Brain pericyte (primary cell): ENCODE measurements around the gene RNPS1.
"Not testable (repeated sequence)": the region's sequence is repeated elsewhere in the genome, so short reads cannot be mapped to it uniquely, and the experiment has no call there.

ENCODE experiments used
- DNase-seq: peaks from one replicate; pipeline ENCODE4 v3.0.0-alpha.2; 2012; ENCODE audit warnings: low read depth, low spot score

RNPS1 gene

DNA sequence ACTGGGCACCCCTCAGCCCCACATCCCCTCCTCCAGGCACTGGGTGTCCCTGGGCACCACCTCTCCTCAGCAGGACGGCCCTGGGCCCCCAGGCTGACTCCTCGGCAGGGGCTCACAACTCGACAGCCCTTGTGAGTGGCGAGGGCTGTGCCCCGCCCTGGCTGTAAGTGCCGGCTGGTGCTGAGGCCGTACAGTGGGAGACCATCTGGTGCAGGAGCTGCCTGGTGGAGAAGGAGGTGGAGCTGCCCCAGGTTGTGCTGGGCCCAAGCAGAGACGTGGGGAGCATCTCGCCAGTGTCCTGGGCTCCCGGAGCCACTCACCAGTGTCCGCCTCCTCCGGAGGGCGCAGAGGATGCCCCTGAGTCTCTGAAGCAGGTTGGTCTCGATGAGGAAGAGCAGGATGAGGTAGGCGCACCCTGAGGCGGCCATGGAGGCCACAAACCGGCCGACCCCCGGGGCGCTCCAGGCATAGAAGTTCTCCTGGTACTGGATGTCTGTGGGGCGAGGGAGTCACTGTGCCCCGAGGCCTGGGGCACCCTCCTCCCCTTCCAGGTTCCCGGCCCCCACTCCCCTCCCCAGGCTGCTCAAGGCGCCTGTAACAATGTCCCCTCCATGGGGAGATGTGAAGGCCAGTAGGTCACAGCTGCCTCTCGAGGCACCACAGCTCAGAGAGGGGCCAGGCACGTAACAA is 15.1 kb upstream of the RNPS1 start:
- DNase-seq: no peak

DNA sequence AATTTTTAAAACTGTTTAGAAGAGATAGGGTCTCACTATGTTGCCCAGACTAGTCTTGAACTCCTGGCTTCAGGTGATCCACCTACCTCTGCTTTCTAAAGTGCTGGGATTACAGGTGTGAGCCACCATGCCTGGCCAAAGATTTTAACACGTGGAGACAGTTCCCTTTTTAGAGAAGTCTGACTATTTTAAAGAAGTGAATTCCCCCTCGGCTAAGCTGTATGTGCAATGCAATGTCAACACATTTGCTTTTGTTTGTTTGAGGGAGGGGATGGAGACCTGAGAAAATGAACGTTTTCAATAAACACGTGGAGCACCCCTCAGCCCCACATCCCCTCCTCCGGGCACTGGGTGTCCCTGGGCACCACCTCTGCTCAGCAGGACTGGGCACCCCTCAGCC is 14.3 kb upstream of the RNPS1 start:
- DNase-seq: no peak

DNA sequence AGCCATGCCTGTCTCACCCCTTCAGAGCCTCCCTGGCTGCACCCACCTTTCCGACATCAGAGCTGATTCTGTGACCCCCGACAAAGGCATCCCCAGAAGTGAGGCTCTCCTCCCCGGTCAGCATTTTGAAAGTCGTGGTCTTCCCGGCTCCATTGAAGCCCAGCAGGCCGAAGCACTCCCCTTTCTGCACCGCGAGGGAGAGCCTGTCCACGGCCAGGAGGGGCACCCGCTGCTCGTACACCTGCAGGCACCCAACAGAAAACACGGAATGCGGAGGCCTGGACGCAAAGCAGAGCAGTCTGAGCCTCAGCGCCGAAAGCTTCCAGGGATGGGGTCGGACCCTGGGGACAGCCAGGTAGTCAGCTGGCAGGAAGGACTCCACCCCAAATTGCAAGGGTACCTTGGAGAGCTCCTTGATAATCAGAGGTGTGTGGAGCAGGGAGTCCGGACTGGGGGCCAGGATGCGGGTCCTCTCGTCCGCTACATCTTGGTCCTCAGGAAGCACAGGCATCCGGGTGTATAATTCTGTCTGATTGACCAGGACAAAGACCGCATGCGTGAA is 13.1 kb upstream of the RNPS1 start:
- no peak for DNase-seq

DNA sequence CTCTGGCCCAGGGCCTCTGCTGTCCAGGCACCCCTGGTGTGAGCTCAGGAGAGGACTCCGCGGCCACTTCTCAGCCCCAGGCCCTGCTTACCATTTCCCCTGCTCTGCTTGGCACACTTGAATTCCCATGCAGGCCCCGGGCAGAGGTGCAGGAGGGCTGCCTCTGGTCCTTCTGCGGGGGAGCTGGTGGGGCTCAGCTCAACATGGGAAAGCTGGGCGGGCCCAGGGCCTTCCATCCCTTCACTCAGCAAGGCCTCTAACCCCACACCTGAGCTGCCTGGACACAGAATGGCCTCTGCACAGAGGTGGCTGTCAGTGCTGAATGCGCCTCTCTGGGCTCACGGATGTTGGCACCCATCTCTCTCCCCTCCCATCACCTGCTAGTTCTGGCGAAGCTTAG is 12.5 kb upstream of the RNPS1 start:
- no peak for DNase-seq

DNA sequence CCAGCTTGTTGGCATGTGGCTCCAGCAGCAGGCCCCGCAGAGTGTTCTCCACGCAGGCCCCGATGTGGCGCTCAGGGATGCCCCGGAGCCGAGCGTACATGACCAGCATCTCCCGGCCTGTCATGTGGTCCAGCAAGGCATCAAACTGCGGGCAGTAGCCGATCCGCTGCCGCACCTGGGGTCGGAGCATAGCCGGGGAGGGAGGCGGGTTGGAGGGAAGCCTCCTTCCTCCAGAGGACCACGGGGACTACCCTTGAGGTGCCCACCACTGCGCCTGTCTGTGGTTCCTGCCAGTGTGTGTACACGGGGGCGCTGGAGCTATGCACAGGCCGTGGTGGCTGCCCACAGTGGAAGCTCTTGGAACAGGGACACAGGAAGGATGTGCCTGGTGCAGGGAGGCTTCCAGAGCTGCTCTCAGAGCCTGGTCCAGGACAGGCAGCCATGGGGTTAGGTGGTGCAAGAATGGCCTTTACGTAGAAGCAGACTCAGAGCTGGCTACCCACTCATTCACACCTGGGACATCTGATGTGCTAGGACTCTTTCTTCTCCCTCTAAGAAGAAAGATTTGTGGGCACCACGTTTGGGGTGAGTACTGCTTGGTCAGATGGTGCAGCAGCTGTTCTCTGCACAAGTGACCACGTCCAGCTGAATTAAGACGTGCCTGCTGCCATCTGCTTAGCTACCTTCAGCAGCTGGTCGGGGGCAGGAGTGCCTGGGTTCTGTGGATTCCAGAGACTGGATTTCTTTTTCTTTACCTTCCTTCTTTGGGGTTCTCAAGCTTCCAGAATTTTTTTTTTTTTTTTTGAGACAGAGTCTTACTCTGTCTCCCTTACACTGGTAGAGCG is 11.3 kb upstream of the RNPS1 start:
- no peak for DNase-seq

DNA sequence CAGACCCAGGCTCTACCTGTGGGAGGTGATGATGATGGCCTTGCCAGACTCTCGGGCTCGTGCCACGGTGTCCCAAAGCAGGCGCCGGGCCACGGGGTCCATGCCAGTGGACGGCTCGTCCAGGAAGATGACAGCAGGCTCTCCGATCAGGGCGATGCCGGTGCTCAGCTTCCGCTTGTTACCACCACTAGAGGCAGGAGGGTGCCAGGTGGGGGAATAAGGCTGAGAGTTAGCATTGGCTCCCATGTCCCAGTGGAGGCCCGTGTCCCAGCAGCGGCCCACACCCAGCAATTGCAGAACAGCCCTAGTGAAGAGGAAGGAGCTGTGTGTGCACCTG is 10.3 kb upstream of the RNPS1 start:
- no peak for DNase-seq

DNA sequence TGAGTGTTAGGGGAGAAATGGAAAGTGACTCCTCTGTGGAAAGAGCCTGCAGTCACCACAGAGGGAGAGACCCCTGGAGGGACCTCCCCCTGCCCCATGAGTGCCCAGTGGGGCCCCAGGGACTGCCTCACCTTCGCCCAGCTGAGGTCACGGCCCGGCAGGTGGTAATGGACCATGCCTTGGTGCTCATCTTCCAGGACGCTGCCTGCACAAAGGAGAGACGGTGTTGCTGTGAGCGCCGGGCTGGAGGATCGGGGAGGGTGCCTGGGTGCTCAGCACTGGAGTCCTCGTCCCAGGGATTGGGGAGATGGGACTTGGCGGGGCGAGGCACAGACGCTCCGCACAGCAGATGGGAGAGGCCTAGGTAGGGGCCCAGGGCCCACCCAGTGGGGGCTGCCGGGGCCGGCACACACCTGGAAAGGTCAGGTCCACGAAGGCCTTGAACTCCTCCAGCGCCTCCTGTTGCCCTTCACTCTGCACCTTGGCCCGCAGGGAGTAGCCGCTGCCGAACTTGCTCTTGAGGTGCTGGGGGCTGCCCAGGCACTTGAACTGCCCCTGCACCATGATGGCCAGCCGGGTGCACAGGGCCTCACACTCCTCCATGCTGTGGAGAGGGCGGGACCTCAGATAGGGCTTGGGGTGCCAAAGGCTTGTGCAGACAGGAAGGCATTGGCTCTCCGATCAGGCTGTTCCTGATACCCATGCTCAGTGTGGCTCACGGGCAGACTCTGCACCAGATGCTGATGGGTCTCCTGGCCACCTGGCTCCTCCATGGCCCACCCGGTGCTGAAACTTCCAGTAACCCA is 9.7 kb upstream of the RNPS1 start:
- DNase-seq: no peak

DNA sequence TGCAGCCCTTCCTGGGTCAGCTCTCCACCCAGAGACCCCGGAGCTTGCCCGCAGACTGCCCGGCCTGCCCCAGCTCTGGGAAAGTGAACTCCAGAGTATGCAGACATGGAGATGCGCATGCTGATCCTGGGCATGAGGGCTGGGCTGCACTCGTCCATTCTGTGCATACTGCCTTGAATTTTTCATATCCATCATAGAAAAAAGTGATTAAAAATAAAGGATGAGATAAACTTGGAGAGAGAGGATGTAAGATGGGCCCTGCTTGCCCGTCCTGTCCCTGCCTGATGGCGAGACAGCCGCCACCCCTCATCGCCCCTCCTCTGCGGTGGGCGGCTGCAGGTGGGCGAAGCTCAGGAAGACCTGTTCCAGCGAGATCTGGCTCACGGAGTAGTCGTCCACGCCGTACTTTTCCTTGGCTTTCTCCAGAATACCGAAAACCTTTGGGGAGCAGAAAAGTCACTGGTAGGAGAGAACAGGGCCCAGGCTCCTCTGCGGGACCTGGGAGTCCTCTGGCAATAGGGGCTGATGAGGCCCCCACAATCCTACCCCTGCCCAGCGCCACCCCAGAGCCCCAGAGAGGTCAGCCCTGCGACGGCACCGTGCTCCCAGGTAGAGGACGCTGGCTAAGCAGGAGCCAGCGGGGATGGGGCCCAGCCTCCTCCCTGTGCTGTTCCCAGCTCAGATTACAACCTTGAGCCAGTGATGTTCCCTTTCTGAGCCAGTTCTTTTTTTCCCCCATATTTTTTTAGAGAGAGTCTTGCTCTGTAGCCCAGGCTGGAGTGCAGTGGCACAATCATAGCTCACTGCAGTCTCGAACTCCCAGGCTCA is 8.7 kb upstream of the RNPS1 start:
- no peak for DNase-seq

DNA sequence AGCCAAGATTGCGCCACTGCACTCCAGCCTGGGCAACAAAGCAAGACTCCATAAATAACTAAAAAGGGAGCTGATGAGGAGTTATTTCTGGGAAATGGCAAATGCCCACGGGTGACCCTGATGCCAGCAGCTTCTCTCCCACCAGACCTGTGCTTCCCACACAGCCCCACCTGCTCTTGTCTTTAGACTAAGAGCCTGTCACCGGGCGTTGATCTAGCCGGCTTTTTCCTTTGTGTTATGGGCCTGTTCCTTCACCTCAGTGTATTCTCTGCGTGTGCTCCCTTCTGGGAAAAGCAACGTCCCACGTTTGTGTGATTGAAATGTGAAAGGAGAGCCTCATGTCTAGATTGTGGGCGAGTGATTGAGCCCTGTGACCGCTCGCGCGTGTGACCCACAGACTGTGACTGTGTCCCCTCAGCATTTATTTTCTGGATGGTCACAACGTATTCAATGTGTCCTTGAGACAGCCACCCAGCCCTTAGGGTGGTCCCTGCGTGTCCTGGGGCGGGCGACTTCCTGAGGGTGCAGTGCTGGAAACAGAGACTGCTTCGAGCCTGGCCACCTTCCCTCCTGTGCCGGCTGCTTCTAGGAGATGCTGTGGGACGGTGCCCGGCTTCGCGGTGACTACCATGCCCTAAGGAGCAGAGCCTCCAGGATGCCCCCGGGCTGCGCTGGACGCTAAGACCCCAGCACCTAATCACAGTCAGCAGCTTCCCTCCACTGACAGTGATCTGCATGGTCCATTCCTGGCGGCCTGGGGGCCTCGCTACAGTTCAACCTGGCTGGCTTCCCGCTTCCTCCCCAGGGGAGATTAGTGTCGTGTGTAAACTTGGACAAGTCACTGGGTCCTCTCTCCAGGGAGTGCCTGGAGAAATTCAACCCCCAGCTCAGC is 7.8 kb upstream of the RNPS1 start:
- DNase-seq: no peak

DNA sequence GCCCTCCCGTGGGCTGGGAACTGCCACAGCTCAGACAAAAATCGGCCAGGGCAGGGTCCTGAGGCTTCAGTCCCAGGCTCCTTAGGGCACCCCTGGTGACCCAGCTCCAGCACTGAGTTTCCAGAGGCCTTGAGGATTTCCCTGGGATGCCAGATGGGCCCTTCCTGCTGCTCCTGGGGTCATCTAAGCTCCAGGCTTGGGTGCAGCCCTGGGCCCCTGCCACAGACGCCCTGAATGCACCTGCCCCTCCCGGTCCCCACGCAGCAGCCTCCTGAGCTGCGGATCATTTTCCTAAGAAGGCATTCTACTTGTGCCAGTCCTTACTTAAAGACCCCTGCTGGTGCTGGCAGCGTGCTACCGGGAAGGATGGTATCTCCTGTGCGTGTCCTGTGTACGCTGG is 6.0 kb upstream of the RNPS1 start:
- no peak for DNase-seq

DNA sequence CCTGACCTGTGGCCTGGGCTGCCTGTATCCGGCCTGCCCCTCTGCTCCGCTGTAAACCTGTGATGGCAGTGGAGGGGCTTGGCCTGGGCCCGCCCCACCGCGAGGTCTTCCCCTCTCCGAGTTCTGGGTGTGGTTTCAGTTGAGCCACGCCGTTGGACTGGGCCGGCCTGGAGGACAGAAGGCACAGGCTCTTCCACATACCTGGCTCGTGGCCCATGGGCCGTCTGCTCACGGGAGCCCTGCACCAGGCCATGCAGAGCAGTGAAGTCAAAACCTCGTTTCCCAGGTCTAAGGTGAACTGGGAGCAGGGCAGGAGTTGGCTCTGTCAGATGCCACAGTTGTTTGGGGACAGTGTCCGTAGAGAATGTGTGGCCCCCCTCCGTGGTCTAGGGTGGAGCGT is 5.6 kb upstream of the RNPS1 start:
- DNase-seq: no peak

DNA sequence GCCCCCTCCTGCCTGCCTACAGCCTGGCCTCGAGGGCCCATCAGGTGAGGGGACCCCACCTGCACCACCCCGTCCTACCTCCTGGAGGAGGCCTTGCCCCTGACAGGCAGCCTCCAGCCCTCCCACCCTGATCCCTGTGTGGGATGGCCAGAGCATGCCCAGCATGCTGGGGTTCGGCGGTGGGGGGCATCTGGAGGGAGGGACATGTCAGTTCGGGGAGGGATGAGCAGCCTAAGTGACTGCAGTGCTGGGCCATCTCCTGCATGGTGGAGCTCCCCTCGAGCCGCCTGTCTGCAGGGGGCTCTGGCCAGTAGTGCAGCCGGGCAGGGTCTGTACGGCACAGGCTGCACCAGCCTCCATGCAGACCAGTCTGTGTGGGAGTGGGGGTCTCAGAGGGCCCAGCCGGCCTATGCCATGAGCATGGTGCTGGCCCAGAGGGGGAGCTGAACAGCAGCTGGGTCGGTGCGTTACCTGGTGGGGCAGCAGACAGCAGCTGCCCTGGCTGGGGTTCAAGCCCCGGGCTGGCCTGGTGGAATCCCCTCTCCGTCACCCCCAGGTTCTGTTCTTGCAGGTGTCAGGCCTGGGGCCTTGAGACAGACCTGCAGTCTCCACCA is 4.0 kb upstream of the RNPS1 start:
- DNase-seq: no peak

DNA sequence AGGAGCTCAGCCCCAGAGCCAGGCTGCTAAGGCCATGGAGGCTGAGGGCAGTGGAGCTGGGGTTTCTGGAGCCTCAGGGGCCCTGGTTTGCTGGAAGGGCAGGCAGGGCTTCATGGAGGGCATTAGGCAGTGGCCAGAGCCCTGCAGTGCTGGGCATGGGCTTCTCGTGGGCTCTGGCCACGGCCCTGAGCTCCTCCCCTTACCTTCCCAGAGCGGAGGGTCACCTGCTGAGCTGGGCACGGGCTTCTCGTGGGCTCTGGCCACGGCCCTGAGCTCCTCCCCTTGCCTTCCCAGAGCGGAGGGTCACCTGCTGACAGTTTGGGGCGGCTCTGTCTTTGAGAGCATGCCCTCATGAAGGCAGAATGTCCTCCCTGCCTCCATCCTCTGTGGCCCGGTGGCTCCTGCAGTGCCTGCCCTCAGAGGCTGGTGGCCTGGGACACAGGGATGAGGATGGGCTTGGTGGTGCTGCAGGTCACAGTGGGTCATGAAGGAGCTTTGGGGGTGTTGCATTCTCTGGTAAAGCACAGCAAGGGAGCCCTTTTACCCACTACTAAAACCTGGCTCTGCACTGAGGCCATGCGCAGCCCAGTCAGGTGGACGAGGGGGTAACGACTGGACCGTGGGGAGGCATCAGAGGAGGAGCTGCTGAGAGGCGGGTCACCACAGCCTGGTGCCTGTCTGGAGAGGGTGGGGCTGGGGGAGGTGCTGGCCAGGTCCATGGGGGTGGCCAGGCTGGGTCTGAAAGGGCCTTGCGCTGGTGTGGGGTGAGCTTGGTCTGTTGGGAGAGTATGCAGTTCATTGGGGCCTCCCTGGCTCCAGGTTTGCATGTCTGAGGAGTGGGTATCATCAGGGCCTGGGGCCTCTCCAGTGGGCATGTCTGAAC is 2.9 kb upstream of the RNPS1 start:
- no peak for DNase-seq

DNA sequence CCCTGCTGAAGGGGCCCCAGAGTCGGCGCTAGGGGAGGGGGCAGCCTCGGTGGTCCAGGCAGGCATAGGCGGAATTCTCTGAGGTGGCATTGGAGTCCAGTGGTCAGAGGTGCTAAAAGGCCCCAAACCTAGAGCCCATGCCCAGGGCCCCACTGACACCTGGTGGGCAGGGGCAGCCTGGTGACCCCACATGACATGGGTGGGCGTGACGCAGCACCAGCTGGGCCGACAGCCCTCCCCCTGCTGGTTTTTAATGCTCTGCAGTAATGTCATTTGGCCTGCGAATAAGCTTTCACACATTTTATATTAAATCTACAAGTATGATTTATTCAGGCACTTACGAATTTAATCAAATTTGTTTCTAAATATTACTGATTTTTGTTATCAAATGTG is 2.1 kb upstream of the RNPS1 start:
- no peak for DNase-seq

DNA sequence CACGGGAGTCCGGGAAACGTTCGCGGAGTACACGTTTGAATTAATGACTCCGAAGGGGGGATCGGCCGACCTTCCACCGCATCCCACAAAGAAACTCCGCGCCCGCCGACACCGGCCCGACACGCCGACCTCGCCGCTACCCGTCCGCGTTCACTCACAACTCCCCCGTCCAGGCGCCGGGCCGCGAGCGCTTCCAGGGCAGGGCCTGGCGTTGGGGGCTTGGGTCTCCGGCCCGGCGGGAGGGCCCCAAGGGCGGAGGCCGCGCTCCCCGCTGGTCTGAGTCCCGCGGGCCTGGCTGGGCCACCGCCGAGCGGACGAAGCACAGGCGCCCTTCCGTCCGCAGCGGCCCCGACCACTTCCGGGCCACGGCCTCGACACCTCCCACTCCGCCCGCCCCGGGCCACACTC is 417 bp downstream of the RNPS1 start:
- not testable (repeated sequence) for DNase-seq

DNA sequence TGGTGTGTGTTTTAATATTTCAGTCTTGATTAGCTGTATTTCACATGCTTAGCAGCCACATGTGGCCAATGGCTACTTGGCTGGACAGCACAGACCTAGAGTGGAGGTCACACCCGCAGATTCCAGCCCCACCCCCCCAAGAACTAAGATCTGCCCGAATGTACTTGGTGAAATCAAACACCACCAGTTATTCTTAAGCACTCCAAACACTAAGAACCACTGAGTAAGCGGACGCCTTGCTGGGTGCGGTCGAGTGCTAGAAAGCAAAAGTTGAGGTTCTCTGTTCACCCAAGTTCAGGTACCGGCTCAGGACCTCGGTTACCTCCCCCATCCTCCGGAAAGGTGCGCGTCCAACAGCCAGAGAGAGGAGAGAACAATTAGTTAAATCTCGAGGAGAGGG is 1.0 kb downstream of the RNPS1 start:
- DNase-seq: not testable (repeated sequence)

DNA sequence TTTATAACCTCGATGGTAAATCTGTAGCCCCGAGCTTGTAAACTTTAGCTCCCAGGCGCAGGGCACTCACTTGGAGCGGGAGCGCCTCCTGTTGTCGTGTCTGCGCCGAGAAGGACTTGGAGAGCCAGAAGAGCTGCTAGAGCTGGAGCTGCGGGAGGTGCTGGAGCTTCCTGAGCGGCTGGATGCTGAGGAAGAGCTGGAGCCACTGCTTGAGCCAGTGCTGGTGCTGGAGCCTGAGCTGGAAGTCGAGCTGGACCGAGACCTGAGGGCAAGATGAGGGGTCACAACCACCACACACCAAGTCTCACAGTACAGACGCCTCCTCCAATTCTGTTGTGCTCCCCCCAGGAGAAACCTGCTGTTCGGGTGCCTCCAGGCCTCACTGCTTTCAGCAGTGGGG is 4.9 kb downstream of the RNPS1 start:
- DNase-seq: not testable (repeated sequence)

DNA sequence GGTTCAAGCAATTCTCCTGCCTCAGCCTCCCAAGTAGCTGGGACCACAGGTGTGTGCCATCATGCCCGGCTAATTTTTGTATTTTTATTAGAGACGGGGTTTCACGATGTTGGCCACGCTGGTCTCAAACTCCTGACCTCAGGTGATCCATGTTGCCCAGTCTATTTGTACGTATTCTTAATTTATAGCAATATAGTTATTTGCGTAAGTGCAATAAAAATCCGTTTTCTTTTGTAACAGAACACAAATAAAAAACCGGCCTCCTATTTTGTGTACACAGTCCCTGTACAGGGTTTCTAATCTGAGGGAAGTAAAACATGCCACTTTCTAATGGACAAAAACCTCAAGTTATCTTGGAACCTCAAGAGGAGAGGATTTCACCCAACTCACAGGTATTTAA is 7.7 kb downstream of the RNPS1 start:
- no peak for DNase-seq

DNA sequence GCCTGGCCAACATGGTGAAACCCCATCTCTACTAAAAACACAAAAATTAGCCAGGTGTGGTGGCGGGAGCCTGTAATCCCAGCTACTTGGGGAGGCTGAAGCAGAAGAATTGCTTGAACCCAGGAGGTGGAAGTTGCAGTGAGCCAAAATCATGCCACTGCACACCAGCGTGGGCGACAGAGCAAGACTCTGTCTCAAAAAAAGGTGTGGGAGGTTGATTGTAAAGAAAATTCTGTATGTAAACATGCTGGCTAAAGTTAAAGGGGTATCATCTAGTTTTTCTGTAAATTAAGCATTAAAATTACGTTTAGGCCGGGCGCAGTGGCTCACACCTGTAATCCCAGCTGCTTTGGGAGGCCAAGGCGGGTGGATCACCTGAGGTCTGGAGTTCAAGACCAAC is 9.4 kb downstream of the RNPS1 start:
- DNase-seq: not testable (repeated sequence)
